Naive thymus-derived CD4-positive, alpha-beta T cell (primary cell): ENCODE results near the gene FAM222A. TPM values are rescaled to one million over a fixed set of nuclear protein-coding genes. Genes with fewer than 3 reads are reported as not detected.

ENCODE experiments used
- ATAC-seq: fragments of 150-1000 bp; cut with Tn5 transposase; 2 replicates; pipeline ENCODE4 v1.10.0; 2021; ENCODE audit warnings: mild to moderate bottlenecking, moderate library complexity
- CTCF ChIA-PET: fragments of 350-600 bp; sonication (Branson Sonifier 250); formaldehyde crosslinking; loops from one replicate; lab custom pipeline; 2021; ENCODE audit warnings: antibody characterized with exemption; lab: Charles Lee
- POLR2A ChIA-PET: fragments of 350-600 bp; sonication (Branson Sonifier 250); formaldehyde crosslinking; loops from one replicate; lab custom pipeline; 2021; ENCODE audit warnings: antibody characterized with exemption, inconsistent platforms; lab: Charles Lee
- DNase-seq, 9 donors: peaks; one replicate each; pipeline versions ENCODE4 v3.0.0 to v3.0.0-alpha.2; 2020 to 2022; ENCODE audit warnings: mixed read lengths in 1 of 9
- H3K27ac ChIP-seq: one replicate; pipeline ENCODE4 v1.7.0; 2013; ENCODE audit warnings: mild to moderate bottlenecking, low read depth, low read length, moderate library complexity
- H3K27me3 ChIP-seq, 2 donors: one replicate each; pipeline ENCODE4 v1.7.0; 2013; ENCODE audit warnings: low read length in 2 of 2, mild to moderate bottlenecking in 2 of 2, moderate library complexity in 2 of 2; ENCODE audit not compliant: control insufficient read depth in 2 of 2, insufficient read depth in 2 of 2
- H3K36me3 ChIP-seq, 3 experiments: 1 replicate in 2 of 3; 2 replicates in 1 of 3; pipeline ENCODE4 v1.7.0; 2013; ENCODE audit warnings: low read length in 3 of 3, mild to moderate bottlenecking in 3 of 3, moderate library complexity in 1 of 3; ENCODE audit not compliant: insufficient read depth in 3 of 3, control insufficient read depth in 2 of 3
- H3K4me1 ChIP-seq, 2 donors: one replicate each; pipeline ENCODE4 v1.7.0; 2013; ENCODE audit warnings: low read length in 2 of 2, mild to moderate bottlenecking in 2 of 2, moderate library complexity in 1 of 2; ENCODE audit not compliant: control insufficient read depth in 2 of 2, insufficient read depth in 2 of 2
- H3K4me3 ChIP-seq: 2 replicates; pipeline ENCODE4 v1.7.0; 2013; ENCODE audit warnings: mild to moderate bottlenecking, low read length
- H3K9me3 ChIP-seq, 3 experiments: 1 replicate in 2 of 3; 2 replicates in 1 of 3; pipeline ENCODE4 v1.7.0; 2013; ENCODE audit warnings: low read length in 3 of 3; ENCODE audit not compliant: control insufficient read depth in 2 of 3
- H3K27ac Mint-ChIP-seq, 9 donors: one replicate each; pipeline ENCODE4 v1.8.0; 2020 to 2022; ENCODE audit warnings: mixed read lengths in 9 of 9, mild to moderate bottlenecking in 8 of 9, moderate library complexity in 5 of 9, inconsistent platforms in 2 of 9
- H3K27me3 Mint-ChIP-seq, 5 donors: one replicate each; pipeline ENCODE4 v1.8.0; 2021 to 2022; ENCODE audit warnings: mixed read lengths in 5 of 5, mild to moderate bottlenecking in 1 of 5
- H3K36me3 Mint-ChIP-seq, 5 donors: one replicate each; pipeline ENCODE4 v1.8.0; 2020 to 2022; ENCODE audit warnings: mixed read lengths in 5 of 5, mild to moderate bottlenecking in 3 of 5, inconsistent platforms in 1 of 5
- H3K4me1 Mint-ChIP-seq, 7 donors: one replicate each; pipeline ENCODE4 v1.8.0; 2020 to 2022; ENCODE audit warnings: mixed read lengths in 7 of 7, mild to moderate bottlenecking in 3 of 7, inconsistent platforms in 1 of 7
- H3K4me3 Mint-ChIP-seq, 10 donors: one replicate each; pipeline ENCODE4 v1.8.0; 2020 to 2022; ENCODE audit warnings: mild to moderate bottlenecking in 10 of 10, mixed read lengths in 10 of 10, moderate library complexity in 6 of 10, inconsistent platforms in 2 of 10
- H3K9me3 Mint-ChIP-seq, 11 donors: one replicate each; pipeline ENCODE4 v1.8.0; 2020 to 2022; ENCODE audit warnings: mixed read lengths in 11 of 11, mild to moderate bottlenecking in 4 of 11, inconsistent platforms in 1 of 11, moderate library complexity in 1 of 11
- intact Hi-C, 2 donors: fragments of 100-400 bp; cut with micrococcal nuclease; formaldehyde crosslinking; loops; one replicate each; pipeline ENCODE4 v1.15.1; 2023
- polyA plus RNA-seq, 2 donors: library from polyadenylated mRNA; unstranded; fragments of 300-500 nt; fragmentation: Illumina TruSeq; gene quantifications; one replicate each; pipeline ENCODE4 v1.2.3, GENCODE V29; 2021
- total RNA-seq, 6 experiments: library from RNA in 5 of 6; stranded (reverse) in 5 of 6; gene quantifications; 1 replicate in 5 of 6; 2 replicates in 1 of 6; pipeline ENCODE4 v1.2.3 and lab custom pipeline; 2021 to 2026

FAM222A gene
- total and polyA plus RNA-seq, 7 experiments from 2014 or later: 0.08 to 1.6 (median 0.38) TPM

DNA sequence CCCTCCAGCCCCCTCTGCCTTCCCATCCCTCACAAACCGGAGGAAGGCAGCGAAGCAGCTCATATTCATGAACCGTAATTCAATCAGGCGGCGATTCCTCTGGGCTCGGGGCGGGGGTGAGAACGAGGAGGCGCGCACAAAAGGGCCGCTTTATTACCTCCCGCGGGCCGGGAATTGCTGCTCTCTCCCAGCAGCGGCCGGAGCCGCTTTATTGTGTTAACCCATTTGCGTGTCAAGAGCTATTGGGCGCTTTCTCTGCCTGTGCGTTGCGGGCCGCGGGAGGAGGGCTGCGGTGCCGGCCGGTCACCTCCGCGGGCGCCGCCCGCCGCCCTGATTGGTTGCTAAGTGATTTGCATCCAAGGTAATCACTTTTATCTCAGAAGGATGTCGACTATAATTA lies 4.8 kb downstream of the FAM222A start:
- H3K27ac ChIP-seq: no peak overlapping the region
- ChIA-PET CTCF (no interaction called here), POLR2A (no interaction called here)
- H3K4me1 Mint-ChIP-seq: peaks cover 0 to 3% (median 0%) of the 10 kb centered on the region in 7 donors
- H3K4me1 ChIP-seq: peaks cover 3 to 6% of the 10 kb centered on the region in 2 donors
- H3K9me3 ChIP-seq: no peaks in the 10 kb centered on the region
- no peaks in the 10 kb centered on the region for H3K9me3 Mint-ChIP-seq
- no peak overlapping the region for H3K4me3 ChIP-seq
- H3K36me3 ChIP-seq: no peaks in the 10 kb centered on the region
- H3K27ac Mint-ChIP-seq: no peak overlapping the region
- intact Hi-C loops: loop anchor here in 1 of 2 donors (10.0 kb wide), 2 partner anchors 276 to 864 kb away; partner anchors contain the start of genes ANKRD13A, GIT2 and SSH1
- DNase-seq (no peak), ATAC-seq (no peak)
- no peak overlapping the region for H3K4me3 Mint-ChIP-seq
- H3K27me3 ChIP-seq: peaks cover 0 to 6% of the 10 kb centered on the region in 2 donors
- H3K36me3 Mint-ChIP-seq: no peaks in the 10 kb centered on the region
- peaks cover 12 to 54% (median 19%) of the 10 kb centered on the region in 5 donors for H3K27me3 Mint-ChIP-seq

DNA sequence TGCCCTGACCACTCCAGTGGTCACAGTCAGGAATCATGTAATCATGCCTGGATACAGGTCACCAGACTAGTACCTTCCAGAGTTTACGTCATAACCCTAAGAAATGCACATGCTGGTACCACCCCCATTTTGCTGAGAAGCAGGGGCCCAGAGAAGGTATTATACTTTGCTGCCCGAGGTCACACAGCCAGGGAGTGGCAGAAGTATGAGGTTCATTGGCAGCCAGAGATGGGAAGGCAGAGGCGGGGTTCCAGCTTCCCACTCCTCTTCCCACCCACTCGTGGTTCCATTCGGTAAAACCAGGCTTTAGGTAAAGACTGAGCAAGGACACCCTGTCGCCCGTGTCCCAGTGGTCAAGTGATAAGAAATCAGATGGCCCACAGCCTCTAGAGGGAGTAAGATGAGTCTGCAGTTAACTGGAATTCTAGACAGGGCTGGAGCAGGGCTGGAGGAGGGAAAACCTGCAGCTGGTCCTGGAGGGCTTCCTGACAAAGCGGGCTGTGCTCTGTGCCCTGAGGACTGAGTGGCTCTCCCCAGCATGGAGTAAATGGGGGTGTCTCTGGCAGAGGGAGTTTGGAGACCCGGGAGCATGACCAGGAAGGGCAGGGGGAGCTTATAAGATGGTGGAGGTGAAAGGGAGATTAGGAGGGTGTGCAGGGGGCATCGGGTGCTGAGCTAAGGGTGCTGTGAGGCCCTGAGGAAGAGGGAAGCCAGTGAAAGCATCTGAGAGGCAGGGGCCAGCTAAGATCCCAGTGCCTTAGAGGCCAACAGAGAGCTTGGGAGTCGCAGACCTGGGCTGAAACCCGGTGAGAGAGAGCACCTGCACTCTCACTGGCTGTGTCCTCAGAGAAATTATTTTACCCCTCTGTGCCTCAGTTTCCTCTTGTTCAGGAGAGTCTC lies 5.7 kb downstream of the FAM222A start:
- Mint-ChIP-seq H3K36me3 (no peaks in the 10 kb centered on the region), H3K27ac (peak overlapping the region in 1 of 9 donors; percentile 36), H3K4me3 (no peak overlapping the region), H3K9me3 (no peaks in the 10 kb centered on the region), H3K27me3 (peaks cover 12 to 54% (median 19%) of the 10 kb centered on the region in 5 donors), H3K4me1 (peaks cover 0 to 3% (median 0%) of the 10 kb centered on the region in 7 donors)
- DNase-seq (no peak), ATAC-seq (no peak)
- Histone ChIP-seq H3K36me3 (no peaks in the 10 kb centered on the region), H3K27ac (no peak overlapping the region), H3K4me1 (peaks cover 3 to 6% of the 10 kb centered on the region in 2 donors), H3K9me3 (no peaks in the 10 kb centered on the region), H3K27me3 (peaks cover 0 to 6% of the 10 kb centered on the region in 2 donors), H3K4me3 (no peak overlapping the region)
- ChIA-PET POLR2A (interaction anchor here (0.5 kb wide), 1 partner anchor 567 kb away, joined by 6 read pairs; no protein-coding TSS in a partner anchor), CTCF (no interaction called here)
- intact Hi-C loops: loop anchor here in 1 of 2 donors (10.0 kb wide), 2 partner anchors 275 to 865 kb away; partner anchors contain the start of genes ANKRD13A, GIT2 and SSH1

DNA sequence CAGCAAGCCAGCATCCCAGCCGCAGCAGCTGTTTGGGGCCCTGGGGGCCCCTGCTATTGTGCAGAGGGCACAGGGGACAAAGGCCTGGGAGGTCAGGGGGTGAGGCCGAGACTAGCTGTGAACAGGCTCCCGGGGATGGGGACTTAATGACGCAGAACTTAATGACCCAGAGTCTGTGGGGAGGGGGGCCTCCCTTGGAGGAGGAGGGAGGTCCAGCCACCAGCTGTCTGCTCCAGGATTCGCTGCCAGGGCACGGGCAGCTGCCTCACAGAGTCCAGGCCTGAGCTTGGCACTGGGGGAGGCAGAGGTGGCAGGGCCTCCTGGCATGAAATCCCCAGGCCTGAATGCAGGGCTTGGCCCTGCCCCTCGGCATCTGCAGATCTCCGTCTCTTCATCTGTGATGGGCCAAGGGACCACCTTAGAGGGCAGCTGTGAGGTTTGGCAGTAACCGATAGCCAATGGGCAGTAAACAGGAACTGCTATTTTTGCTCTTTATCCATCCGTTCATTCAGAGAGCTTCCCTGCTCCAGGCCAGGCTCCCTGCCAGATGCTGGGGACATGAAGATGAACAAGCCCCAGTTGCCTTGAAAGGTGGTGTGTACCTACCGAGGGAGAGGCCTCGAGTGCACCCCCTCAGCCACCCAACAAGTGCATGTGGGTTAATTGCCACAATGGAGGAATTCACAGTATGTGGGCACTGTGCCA lies 6.7 kb downstream of the FAM222A start:
- H3K27me3 ChIP-seq: peaks cover 0 to 2% of the 10 kb centered on the region in 2 donors
- Mint-ChIP-seq H3K36me3 (no peaks in the 10 kb centered on the region), H3K4me3 (no peak overlapping the region), H3K4me1 (no peaks in the 10 kb centered on the region), H3K27me3 (peaks cover 12 to 47% (median 19%) of the 10 kb centered on the region in 5 donors), H3K27ac (no peak overlapping the region), H3K9me3 (no peaks in the 10 kb centered on the region)
- no peak for ATAC-seq
- no peak overlapping the region for H3K4me3 ChIP-seq
- no peaks in the 10 kb centered on the region for H3K36me3 ChIP-seq
- ChIA-PET CTCF (no interaction called here), POLR2A (no interaction called here)
- no peaks in the 10 kb centered on the region for H3K9me3 ChIP-seq
- no peak overlapping the region for H3K27ac ChIP-seq
- intact Hi-C loops: no loop called here
- DNase-seq: no peak
- H3K4me1 ChIP-seq: no peaks in the 10 kb centered on the region

DNA sequence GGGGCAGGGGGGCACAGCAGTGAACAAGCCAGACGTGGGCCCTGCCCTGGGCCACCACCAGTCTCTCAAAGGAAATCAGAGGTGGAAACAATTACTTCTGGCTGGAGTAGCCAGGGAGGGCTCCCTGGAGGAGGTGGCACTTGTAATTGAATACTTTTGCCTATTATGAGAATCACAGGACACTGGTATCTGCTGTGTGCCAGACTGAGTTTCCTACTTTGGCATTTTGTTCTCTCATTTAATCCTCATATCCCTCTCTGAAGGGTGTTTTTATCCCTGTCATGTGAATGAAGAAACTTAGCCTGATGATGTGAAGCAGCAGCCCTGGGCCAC lies 7.2 kb downstream of the FAM222A start:
- no peaks in the 10 kb centered on the region for H3K9me3 ChIP-seq
- H3K4me3 ChIP-seq: no peak overlapping the region
- H3K36me3 Mint-ChIP-seq: no peaks in the 10 kb centered on the region
- H3K36me3 ChIP-seq: no peaks in the 10 kb centered on the region
- peaks cover 12 to 42% (median 19%) of the 10 kb centered on the region in 5 donors for H3K27me3 Mint-ChIP-seq
- no peak overlapping the region for H3K27ac Mint-ChIP-seq
- no peaks in the 10 kb centered on the region for H3K9me3 Mint-ChIP-seq
- ChIA-PET CTCF (no interaction called here), POLR2A (no interaction called here)
- H3K27ac ChIP-seq: no peak overlapping the region
- H3K4me3 Mint-ChIP-seq: no peak overlapping the region
- intact Hi-C loops: no loop called here
- ATAC-seq (no peak), DNase-seq (no peak)
- no peaks in the 10 kb centered on the region for H3K4me1 Mint-ChIP-seq
- no peaks in the 10 kb centered on the region for H3K4me1 ChIP-seq
- no peaks in the 10 kb centered on the region for H3K27me3 ChIP-seq

DNA sequence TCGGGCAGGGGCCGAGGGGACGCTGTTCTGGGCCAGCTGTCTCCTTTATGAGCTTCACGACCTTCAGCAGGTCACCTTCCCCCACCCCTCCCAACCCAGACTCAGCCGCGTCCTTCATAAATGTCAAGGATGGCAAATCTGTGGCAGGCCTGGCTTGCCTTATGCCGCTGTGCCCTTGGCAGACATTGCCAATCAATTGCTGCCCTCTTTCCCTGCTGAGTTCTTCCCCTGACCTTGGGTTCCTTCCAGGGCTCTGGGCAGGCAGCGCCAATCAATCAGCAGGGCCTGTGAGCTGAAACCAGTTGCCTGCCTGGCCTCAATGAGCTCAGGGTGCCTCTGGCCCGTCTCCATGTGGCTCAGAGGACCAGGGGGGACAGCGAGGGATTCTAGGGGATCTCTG lies 7.7 kb downstream of the FAM222A start:
- no peak overlapping the region for H3K4me3 ChIP-seq
- H3K36me3 ChIP-seq: no peaks in the 10 kb centered on the region
- H3K4me1 ChIP-seq: no peaks in the 10 kb centered on the region
- Mint-ChIP-seq H3K9me3 (no peaks in the 10 kb centered on the region), H3K4me3 (no peak overlapping the region), H3K36me3 (no peaks in the 10 kb centered on the region), H3K27ac (no peak overlapping the region), H3K27me3 (peaks cover 12 to 38% (median 19%) of the 10 kb centered on the region in 5 donors), H3K4me1 (no peaks in the 10 kb centered on the region)
- DNase-seq: no peak
- POLR2A ChIA-PET: no interaction called here
- H3K9me3 ChIP-seq: no peaks in the 10 kb centered on the region
- H3K27ac ChIP-seq: no peak overlapping the region
- CTCF ChIA-PET: no interaction called here
- ATAC-seq: no peak
- intact Hi-C loops: no loop called here
- no peaks in the 10 kb centered on the region for H3K27me3 ChIP-seq

DNA sequence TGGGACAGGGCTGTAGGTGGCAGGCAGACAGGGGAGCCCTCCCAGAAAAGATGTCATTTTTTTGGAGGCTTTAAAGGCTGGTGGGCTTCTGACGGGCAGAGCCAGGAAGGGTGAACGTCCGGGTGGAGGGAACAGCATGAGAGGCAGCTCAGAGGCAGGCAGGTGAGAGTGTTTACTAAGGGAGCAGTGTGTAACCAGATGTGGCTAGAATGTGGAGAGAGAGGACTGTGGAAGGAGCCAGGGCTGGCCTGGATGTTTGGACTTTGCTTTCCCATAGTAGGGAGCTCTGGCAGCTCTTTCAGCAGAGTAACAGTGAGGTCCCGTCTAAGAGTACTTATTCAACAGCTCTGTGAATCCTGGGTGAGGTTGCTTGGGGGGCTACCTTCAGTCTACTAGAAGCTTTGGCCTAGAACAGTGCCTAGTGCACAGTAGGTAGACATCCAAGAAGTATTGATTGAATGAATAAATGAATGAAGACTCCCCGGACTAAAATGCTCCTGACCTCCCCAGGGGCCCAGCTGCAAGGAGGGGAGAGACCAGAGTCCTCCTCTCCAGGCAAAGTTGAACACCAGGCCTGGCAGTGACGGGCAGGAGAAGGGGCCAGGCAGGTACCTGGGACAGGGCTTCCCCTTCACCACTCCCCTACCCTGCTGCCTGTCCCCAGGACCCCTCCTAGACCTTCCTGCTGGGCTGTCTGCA lies 8.5 kb downstream of the FAM222A start:
- Histone ChIP-seq H3K4me3 (no peak overlapping the region), H3K9me3 (no peaks in the 10 kb centered on the region), H3K27me3 (no peaks in the 10 kb centered on the region), H3K36me3 (no peaks in the 10 kb centered on the region), H3K4me1 (no peaks in the 10 kb centered on the region), H3K27ac (no peak overlapping the region)
- Mint-ChIP-seq H3K27ac (peak overlapping the region in 1 of 9 donors; percentile 24), H3K36me3 (no peaks in the 10 kb centered on the region), H3K27me3 (peaks cover 10 to 29% (median 15%) of the 10 kb centered on the region in 5 donors), H3K4me3 (no peak overlapping the region), H3K4me1 (no peaks in the 10 kb centered on the region), H3K9me3 (no peaks in the 10 kb centered on the region)
- DNase-seq (no peak), ATAC-seq (no peak)
- CTCF ChIA-PET: no interaction called here
- intact Hi-C loops: no loop called here
- POLR2A ChIA-PET: no interaction called here
